SK-N-MC (cell line): ENCODE measurements around the gene STAM.

Experiments
- DNase-seq: peaks from one replicate; pipeline ENCODE4 v3.0.0-alpha.2; 2011; ENCODE audit warnings: low read depth, low spot score
- H3K27ac ChIP-seq: fragments of 200-600 bp; sonication (generic); 2 replicates; pipeline ENCODE4 v1.5.1; 2016; ENCODE audit warnings: mixed run types
- H3K36me3 ChIP-seq: fragments of 200-600 bp; sonication (generic); 2 replicates; pipeline ENCODE4 v1.6.1; 2017; ENCODE audit warnings: antibody characterized with exemption, low read length, mixed read lengths; ENCODE audit not compliant: insufficient read depth
- H3K4me3 ChIP-seq: fragments of 200-600 bp; sonication (generic); 2 replicates; pipeline ENCODE4 v1.5.1; 2016
- H3K9ac ChIP-seq: fragments of 200-600 bp; sonication (generic); 2 replicates; pipeline ENCODE4 v1.8.0; 2017; ENCODE audit warnings: mixed run types, mixed read lengths; ENCODE audit not compliant: insufficient read length
- H3K9me3 ChIP-seq: fragments of 200-600 bp; sonication (generic); 2 replicates; pipeline ENCODE4 v1.6.1; 2017; ENCODE audit warnings: low read depth, mild to moderate bottlenecking, antibody characterized with exemption, low read length, moderate library complexity, mixed read lengths
- EZH2 ChIP-seq: fragments of 200-600 bp; sonication (generic); IDR thresholded peaks from one replicate; pipeline ENCODE4 v1.6.1; 2017; ENCODE audit warnings: antibody characterized with exemption
- FOXP2 ChIP-seq: optimal IDR thresholded peaks from 2 replicates; pipeline ENCODE3; 2011; ENCODE audit warnings: mild to moderate bottlenecking, moderate library complexity; ENCODE audit not compliant: insufficient read depth; ENCODE audit errors: extremely low read length, control extremely low read depth
- POLR2AphosphoS5 ChIP-seq: IDR thresholded peaks from 2 replicates; pipeline ENCODE4 v1.6.1; 2012; ENCODE audit warnings: mild to moderate bottlenecking, low read depth, low read length, borderline replicate concordance

Gene STAM

GRCh38 chr10:17737027-17737965, 93.3 kb downstream of the STAM start:
- Histone ChIP-seq H3K9ac (no peak overlapping the region), H3K27ac (no peak overlapping the region)
- DNase-seq = peak; percentile 10

GRCh38 chr10:17740668-17741067, 96.7 kb downstream of the STAM start:
- Histone ChIP-seq H3K4me3 (no peak overlapping the region), H3K27ac (no peak overlapping the region), H3K9ac (no peak overlapping the region), H3K36me3 (no peaks in the 10 kb centered on the region), H3K9me3 (no peaks in the 10 kb centered on the region)
- DNase-seq = no peak
- TF ChIP-seq POLR2AphosphoS5 = no peak
- no peak for TF ChIP-seq EZH2
- no peak for TF ChIP-seq FOXP2

More at GRCh38 chr10:17737027-17737965, 93.3 kb downstream of the STAM start:
- no peak for TF ChIP-seq EZH2
- no peak for TF ChIP-seq POLR2AphosphoS5
- no peak for TF ChIP-seq FOXP2
- H3K36me3 ChIP-seq = no peaks in the 10 kb centered on the region
- H3K9me3 ChIP-seq = no peaks in the 10 kb centered on the region
- H3K4me3 ChIP-seq = no peak overlapping the region

GRCh38 chr10:17742918-17743317, 99.0 kb downstream of the STAM start:
- TF ChIP-seq POLR2AphosphoS5 = no peak
- no peak for TF ChIP-seq EZH2
- TF ChIP-seq FOXP2 = no peak
- Histone ChIP-seq H3K9ac (no peak overlapping the region), H3K4me3 (no peak overlapping the region), H3K9me3 (no peaks in the 10 kb centered on the region), H3K36me3 (no peaks in the 10 kb centered on the region), H3K27ac (no peak overlapping the region)
- no peak for DNase-seq

GRCh38 chr10:17743437-17743836, 99.5 kb downstream of the STAM start:
- H3K27ac ChIP-seq = no peak overlapping the region

GRCh38 chr10:17744341-17744861, 100.5 kb downstream of the STAM start:
- no peaks in the 10 kb centered on the region for H3K9me3 ChIP-seq
- H3K36me3 ChIP-seq = no peaks in the 10 kb centered on the region
- no peak overlapping the region for H3K4me3 ChIP-seq
- H3K9ac ChIP-seq = no peak overlapping the region
- TF ChIP-seq POLR2AphosphoS5 = no peak
- TF ChIP-seq FOXP2 = no peak
- no peak for TF ChIP-seq EZH2
- DNase-seq = no peak
- H3K27ac ChIP-seq = no peak overlapping the region

More at GRCh38 chr10:17743437-17743836, 99.5 kb downstream of the STAM start:
- H3K9ac ChIP-seq = no peak overlapping the region
- no peak overlapping the region for H3K4me3 ChIP-seq
- no peaks in the 10 kb centered on the region for H3K36me3 ChIP-seq
- no peaks in the 10 kb centered on the region for H3K9me3 ChIP-seq
- no peak for DNase-seq
- TF ChIP-seq FOXP2 (no peak), EZH2 (no peak), POLR2AphosphoS5 (no peak)

GRCh38 chr10:17747883-17748550, 104.1 kb downstream of the STAM start:
- Histone ChIP-seq H3K36me3 (no peaks in the 10 kb centered on the region), H3K9ac (no peak overlapping the region), H3K4me3 (no peak overlapping the region), H3K9me3 (no peaks in the 10 kb centered on the region), H3K27ac (no peak overlapping the region)
- no peak for DNase-seq
- no peak for TF ChIP-seq POLR2AphosphoS5
- no peak for TF ChIP-seq EZH2
- no peak for TF ChIP-seq FOXP2

GRCh38 chr10:17749890-17750289, 105.9 kb downstream of the STAM start:
- no peak for DNase-seq
- Histone ChIP-seq H3K27ac (no peak overlapping the region), H3K9me3 (no peaks in the 10 kb centered on the region), H3K36me3 (no peaks in the 10 kb centered on the region), H3K9ac (no peak overlapping the region), H3K4me3 (no peak overlapping the region)
- no peak for TF ChIP-seq EZH2
- TF ChIP-seq FOXP2 = no peak
- TF ChIP-seq POLR2AphosphoS5 = no peak

- Histone ChIP-seq H3K36me3 (no peaks in the 10 kb centered on the region), H3K9me3 (no peaks in the 10 kb centered on the region), H3K9ac (no peak within 1 kb of the TSS), H3K27ac (no peak within 1 kb of the TSS), H3K4me3 (no peak within 1 kb of the TSS)
- TF ChIP-seq EZH2 (no peak), POLR2AphosphoS5 (no peak), FOXP2 (no peak)
- DNase-seq = no peak
Observed at GRCh38 chr10:17751781-17752445, 108.0 kb downstream of the STAM start, which contains the start of gene TMEM236. Gene TMEM236, plus strand, starts transcription at chr10:17752201. Its CDS starts 95 bp downstream, at chr10:17752296.
